Mesothelial cell of epicardium (in vitro differentiated cells): ENCODE measurements around the gene TPM1. TPM values are rescaled to one million over a fixed set of nuclear protein-coding genes. Genes with fewer than 3 reads are reported as not detected.

Source experiments
- DNase-seq, 2 experiments: peaks; one replicate each; pipeline ENCODE4 v3.0.0; 2021; ENCODE audit warnings: low spot score in 2 of 2; ENCODE audit not compliant: unreplicated experiment in 2 of 2
- H3K27ac Mint-ChIP-seq: 2 replicates; pipeline ENCODE4 v1.8.0; 2021; ENCODE audit warnings: mixed read lengths
- H3K27me3 Mint-ChIP-seq: 2 replicates; pipeline ENCODE4 v1.8.0; 2021; ENCODE audit warnings: low read depth, mixed read lengths
- H3K36me3 Mint-ChIP-seq: 2 replicates; pipeline ENCODE4 v1.8.0; 2021; ENCODE audit warnings: mixed read lengths
- H3K4me1 Mint-ChIP-seq: 2 replicates; pipeline ENCODE4 v1.8.0; 2021; ENCODE audit warnings: mixed read lengths
- H3K4me3 Mint-ChIP-seq: 2 replicates; pipeline ENCODE4 v1.8.0; 2021; ENCODE audit warnings: mild to moderate bottlenecking, moderate library complexity, mixed read lengths
- H3K9me3 Mint-ChIP-seq: 2 replicates; pipeline ENCODE4 v1.8.0; 2021; ENCODE audit warnings: mixed read lengths
- total RNA-seq: library from RNA; stranded (reverse); gene quantifications from 3 replicates; pipeline ENCODE4 v1.2.1, GENCODE V29; 2021
- TF ChIP-seq, protein P1 (sequence below): fragments of 200-600 bp; sonication (generic); IDR thresholded peaks from one replicate; pipeline ENCODE4 v1.5.0; 2021; ENCODE audit warnings: antibody characterized with exemption; ENCODE audit not compliant: unreplicated experiment

TPM1 gene
- total RNA-seq, 1 donor from 2014 or later: 659 TPM

GRCh38 chr15:63112871-63113270 lies 70.3 kb downstream of the TPM1 start:
- peaks cover 5% of the 10 kb centered on the region for H3K9me3 Mint-ChIP-seq
- H3K27ac Mint-ChIP-seq: no peak overlapping the region
- no peak for DNase-seq
- H3K4me1 Mint-ChIP-seq: peaks cover 11% of the 10 kb centered on the region
- no peaks in the 10 kb centered on the region for H3K27me3 Mint-ChIP-seq
- no peaks in the 10 kb centered on the region for H3K36me3 Mint-ChIP-seq
- TF ChIP-seq, protein P1, sequence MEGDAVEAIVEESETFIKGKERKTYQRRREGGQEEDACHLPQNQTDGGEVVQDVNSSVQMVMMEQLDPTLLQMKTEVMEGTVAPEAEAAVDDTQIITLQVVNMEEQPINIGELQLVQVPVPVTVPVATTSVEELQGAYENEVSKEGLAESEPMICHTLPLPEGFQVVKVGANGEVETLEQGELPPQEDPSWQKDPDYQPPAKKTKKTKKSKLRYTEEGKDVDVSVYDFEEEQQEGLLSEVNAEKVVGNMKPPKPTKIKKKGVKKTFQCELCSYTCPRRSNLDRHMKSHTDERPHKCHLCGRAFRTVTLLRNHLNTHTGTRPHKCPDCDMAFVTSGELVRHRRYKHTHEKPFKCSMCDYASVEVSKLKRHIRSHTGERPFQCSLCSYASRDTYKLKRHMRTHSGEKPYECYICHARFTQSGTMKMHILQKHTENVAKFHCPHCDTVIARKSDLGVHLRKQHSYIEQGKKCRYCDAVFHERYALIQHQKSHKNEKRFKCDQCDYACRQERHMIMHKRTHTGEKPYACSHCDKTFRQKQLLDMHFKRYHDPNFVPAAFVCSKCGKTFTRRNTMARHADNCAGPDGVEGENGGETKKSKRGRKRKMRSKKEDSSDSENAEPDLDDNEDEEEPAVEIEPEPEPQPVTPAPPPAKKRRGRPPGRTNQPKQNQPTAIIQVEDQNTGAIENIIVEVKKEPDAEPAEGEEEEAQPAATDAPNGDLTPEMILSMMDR: no peak
- no peak overlapping the region for H3K4me3 Mint-ChIP-seq

DNA sequence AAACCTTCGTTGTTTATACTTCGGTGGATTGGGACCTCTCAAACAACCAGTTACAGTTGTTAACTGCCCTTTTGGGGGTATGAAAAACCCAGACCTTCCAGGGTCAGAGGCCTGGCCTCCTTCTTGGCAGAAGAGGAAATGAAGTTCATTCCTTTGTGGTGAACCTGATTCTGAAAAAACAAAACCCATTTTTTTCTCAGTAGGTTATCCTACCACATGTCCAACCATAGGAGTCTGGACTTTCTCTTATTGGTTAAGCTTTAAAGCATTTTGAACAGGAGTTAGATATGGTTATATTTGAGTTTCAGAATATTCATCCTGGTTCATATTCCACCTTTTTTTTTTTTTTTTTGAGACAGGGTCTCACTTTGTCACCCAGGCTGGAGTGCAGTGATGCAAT lies 71.9 kb downstream of the TPM1 start:
- no peak overlapping the region for H3K27ac Mint-ChIP-seq
- peaks cover 3% of the 10 kb centered on the region for H3K36me3 Mint-ChIP-seq
- no peaks in the 10 kb centered on the region for H3K4me1 Mint-ChIP-seq
- no peak overlapping the region for H3K4me3 Mint-ChIP-seq
- no peaks in the 10 kb centered on the region for H3K27me3 Mint-ChIP-seq
- DNase-seq: no peak
- peaks cover 7% of the 10 kb centered on the region for H3K9me3 Mint-ChIP-seq
- TF ChIP-seq, protein P1: no peak

Other genes with a start within 250 kb of the TPM1 start
- 7.6 to 9.0 TPM (median 8.2 TPM) in 3 replicates for gene LACTB, start 79.1 kb downstream of the TPM1 start, total RNA-seq
- gene RPS27L, start 114.7 kb downstream of the TPM1 start, total RNA-seq: 124 to 132 TPM (median 130 TPM) in 3 replicates
- gene RAB8B, start 146.9 kb downstream of the TPM1 start, total RNA-seq: 20.2 to 27.1 TPM (median 22.7 TPM) in 3 replicates
- gene APH1B, start 234.9 kb downstream of the TPM1 start, total RNA-seq: 19.7 to 22.0 TPM (median 21.9 TPM) in 3 replicates